GM23338 (cell line): ENCODE results near the gene F11R.

Experiments used
- CREB1 ChIP-seq: fragments of 250-450 bp; sonication (Bioruptor Pico); IDR thresholded peaks from 2 replicates; pipeline ENCODE4 v1.5.0; 2020; ENCODE audit warnings: low read depth, mild to moderate bottlenecking, moderate library complexity
- EZH2 ChIP-seq: fragments of 200-600 bp; sonication (generic); IDR thresholded peaks from one replicate; pipeline ENCODE4 v1.8.0; 2017; ENCODE audit warnings: antibody characterized with exemption, mild to moderate bottlenecking, low read depth; ENCODE audit not compliant: unreplicated experiment
- EZH2phosphoT487 ChIP-seq: fragments of 200-600 bp; sonication (generic); IDR thresholded peaks from one replicate; pipeline ENCODE4 v1.8.1; 2018; ENCODE audit warnings: antibody characterized with exemption; ENCODE audit not compliant: unreplicated experiment
- JUNB ChIP-seq: IDR thresholded peaks from one replicate; pipeline ENCODE4 v1.6.1; 2016; ENCODE audit warnings: antibody characterized with exemption; ENCODE audit not compliant: unreplicated experiment
- POLR2AphosphoS5 ChIP-seq: IDR thresholded peaks from 2 replicates; pipeline ENCODE4 v1.6.1; 2016; ENCODE audit warnings: antibody characterized with exemption, low read depth
- REST ChIP-seq: IDR thresholded peaks from one replicate; pipeline ENCODE4 v1.6.1; 2018; ENCODE audit warnings: antibody characterized with exemption; ENCODE audit not compliant: unreplicated experiment
- ZNF114 ChIP-seq: fragments of 250-450 bp; sonication (Bioruptor Pico); IDR thresholded peaks from 2 replicates; pipeline ENCODE4 v1.5.0; 2020; ENCODE audit warnings: mild to moderate bottlenecking, moderate library complexity
- ZNF331 ChIP-seq: fragments of 250-450 bp; sonication (Bioruptor Pico); IDR thresholded peaks from 2 replicates; pipeline ENCODE4 v1.5.0; 2020; ENCODE audit warnings: low read depth, mild to moderate bottlenecking, moderate library complexity
- TF ChIP-seq, protein P1 (sequence below), 2 experiments: fragments of 200-600 bp in 1 of 2; sonication (generic) in 1 of 2; conservative IDR thresholded peaks; 2 replicates each; pipeline versions ENCODE4 v1.5.1 to v1.6.1; 2016 to 2017; ENCODE audit warnings: antibody characterized with exemption in 2 of 2, low read depth in 2 of 2, mild to moderate bottlenecking in 2 of 2, moderate library complexity in 1 of 2
- TF ChIP-seq, protein P2 (sequence below): IDR thresholded peaks from 2 replicates; pipeline ENCODE4 v1.6.1; 2016; ENCODE audit warnings: antibody characterized with exemption

DNA sequence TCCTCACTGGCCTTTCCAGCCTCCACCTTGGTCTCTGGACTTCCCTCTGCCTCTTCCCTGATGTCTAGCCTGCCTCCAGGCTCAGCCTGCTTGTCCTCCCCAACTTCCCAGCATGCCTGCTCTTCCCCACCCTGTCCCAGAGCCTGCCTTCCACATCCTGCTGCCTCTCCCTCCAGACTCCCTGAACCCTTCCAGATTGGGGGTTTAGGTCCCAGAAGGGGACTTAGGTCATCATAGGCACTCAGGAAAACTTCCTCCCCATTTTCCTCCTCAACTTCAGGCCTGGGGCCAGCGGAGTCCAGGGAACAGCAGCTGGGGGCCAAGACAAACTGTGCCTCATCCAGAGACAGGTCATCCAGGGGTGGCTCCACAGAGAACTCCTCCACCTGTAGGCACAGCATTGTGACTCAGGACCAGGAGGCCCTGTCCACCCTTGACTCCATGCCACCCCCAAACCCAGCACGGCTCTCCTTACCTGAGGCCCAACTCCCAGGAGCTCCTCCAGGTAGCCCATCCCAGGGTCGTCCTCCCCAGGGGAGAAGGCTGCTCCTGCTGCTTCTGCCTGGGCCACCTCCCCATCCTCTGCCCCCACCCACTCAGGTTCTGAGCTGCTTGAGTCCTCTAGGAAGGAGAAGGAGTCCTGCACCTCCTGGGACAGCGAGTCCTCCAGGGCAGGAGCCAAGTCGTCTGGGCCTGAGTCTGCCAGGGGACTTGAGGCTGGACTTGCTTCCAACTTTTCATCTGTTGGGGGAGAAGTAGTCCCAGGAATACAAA is 28.2 kb upstream of the F11R start:
- TF ChIP-seq REST (no peak), EZH2 (no peak), CREB1 (CRISPR knock-in tag) (no peak), POLR2AphosphoS5 (no peak), ZNF331 (no peak), EZH2phosphoT487 (no peak), JUNB (no peak), ZNF114 (CRISPR knock-in tag) (no peak)
- TF ChIP-seq, protein P1, sequence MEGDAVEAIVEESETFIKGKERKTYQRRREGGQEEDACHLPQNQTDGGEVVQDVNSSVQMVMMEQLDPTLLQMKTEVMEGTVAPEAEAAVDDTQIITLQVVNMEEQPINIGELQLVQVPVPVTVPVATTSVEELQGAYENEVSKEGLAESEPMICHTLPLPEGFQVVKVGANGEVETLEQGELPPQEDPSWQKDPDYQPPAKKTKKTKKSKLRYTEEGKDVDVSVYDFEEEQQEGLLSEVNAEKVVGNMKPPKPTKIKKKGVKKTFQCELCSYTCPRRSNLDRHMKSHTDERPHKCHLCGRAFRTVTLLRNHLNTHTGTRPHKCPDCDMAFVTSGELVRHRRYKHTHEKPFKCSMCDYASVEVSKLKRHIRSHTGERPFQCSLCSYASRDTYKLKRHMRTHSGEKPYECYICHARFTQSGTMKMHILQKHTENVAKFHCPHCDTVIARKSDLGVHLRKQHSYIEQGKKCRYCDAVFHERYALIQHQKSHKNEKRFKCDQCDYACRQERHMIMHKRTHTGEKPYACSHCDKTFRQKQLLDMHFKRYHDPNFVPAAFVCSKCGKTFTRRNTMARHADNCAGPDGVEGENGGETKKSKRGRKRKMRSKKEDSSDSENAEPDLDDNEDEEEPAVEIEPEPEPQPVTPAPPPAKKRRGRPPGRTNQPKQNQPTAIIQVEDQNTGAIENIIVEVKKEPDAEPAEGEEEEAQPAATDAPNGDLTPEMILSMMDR (conservative IDR thresholded peaks at IDR 0.05; ENCODE audit: low read depth in 2 of 2), result no peak
- TF ChIP-seq, protein P2, sequence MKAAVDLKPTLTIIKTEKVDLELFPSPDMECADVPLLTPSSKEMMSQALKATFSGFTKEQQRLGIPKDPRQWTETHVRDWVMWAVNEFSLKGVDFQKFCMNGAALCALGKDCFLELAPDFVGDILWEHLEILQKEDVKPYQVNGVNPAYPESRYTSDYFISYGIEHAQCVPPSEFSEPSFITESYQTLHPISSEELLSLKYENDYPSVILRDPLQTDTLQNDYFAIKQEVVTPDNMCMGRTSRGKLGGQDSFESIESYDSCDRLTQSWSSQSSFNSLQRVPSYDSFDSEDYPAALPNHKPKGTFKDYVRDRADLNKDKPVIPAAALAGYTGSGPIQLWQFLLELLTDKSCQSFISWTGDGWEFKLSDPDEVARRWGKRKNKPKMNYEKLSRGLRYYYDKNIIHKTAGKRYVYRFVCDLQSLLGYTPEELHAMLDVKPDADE, result no peak
